ENCODE results near the gene TANGO2. TPM values are rescaled to one million over a fixed set of nuclear protein-coding genes. Genes with fewer than 3 reads are reported as not detected.

The TANGO2 gene
- total and polyA plus RNA-seq, 2 of the 8 experiments (the other 6 are each of a cell fraction or from before 2014, with no cell fraction given), result 10.1 to 18.4 TPM

- no peak for TF ChIP-seq MAFK (IDR thresholded peaks at IDR 0.05; ENCODE audit: low read depth, low read length)
- TF ChIP-seq BRCA1 (IDR thresholded peaks at IDR 0.05; ENCODE audit: low read depth, low read length), result no peak
- no peak for TF ChIP-seq KDM1A (IDR thresholded peaks at IDR 0.05; ENCODE audit: borderline replicate concordance, low read length)
- no peak for TF ChIP-seq SP2 (IDR thresholded peaks at IDR 0.05; ENCODE audit: low read length)
- TF ChIP-seq MAX (IDR thresholded peaks at IDR 0.05), result no peak
- TF ChIP-seq SRF (IDR thresholded peaks at IDR 0.05; ENCODE audit: low read depth, low read length), result no peak
- no peak for TF ChIP-seq EGR1 (IDR thresholded peaks at IDR 0.05; ENCODE audit: borderline replicate concordance, low read depth, low read length)
- no peak for TF ChIP-seq SIX5 (IDR thresholded peaks at IDR 0.05; ENCODE audit: low read depth, low read length)
Measured at GRCh38 chr22:20035375-20036083, 14.6 kb downstream of the TANGO2 start (continued).

All from H1 (cell line).